ENCODE data around the gene PSIP1.
"Not testable (repeated sequence)": the region's sequence is repeated elsewhere in the genome, so short reads cannot be mapped to it uniquely, and the experiment has no call there.

DNA sequence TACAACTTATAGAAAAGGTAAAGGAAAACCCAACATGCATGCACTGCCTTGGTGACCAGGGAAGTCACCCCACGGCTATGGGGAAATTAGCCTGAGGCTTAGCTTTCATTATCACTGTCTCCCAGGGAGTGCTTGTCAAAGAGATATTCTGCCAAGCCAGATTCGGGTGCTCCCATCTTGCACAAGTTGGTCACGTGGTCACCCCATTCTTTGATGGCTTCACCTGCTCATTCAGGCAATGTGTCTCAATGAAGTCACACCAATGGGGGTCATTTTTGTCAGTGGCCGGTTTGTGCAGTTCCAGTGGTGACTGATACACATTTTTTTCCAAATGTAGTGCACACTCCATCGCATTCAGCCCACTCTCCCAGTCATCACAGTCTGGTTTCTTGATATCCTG is 16.3 kb upstream of the PSIP1 start:
- TF ChIP-seq, protein P1, sequence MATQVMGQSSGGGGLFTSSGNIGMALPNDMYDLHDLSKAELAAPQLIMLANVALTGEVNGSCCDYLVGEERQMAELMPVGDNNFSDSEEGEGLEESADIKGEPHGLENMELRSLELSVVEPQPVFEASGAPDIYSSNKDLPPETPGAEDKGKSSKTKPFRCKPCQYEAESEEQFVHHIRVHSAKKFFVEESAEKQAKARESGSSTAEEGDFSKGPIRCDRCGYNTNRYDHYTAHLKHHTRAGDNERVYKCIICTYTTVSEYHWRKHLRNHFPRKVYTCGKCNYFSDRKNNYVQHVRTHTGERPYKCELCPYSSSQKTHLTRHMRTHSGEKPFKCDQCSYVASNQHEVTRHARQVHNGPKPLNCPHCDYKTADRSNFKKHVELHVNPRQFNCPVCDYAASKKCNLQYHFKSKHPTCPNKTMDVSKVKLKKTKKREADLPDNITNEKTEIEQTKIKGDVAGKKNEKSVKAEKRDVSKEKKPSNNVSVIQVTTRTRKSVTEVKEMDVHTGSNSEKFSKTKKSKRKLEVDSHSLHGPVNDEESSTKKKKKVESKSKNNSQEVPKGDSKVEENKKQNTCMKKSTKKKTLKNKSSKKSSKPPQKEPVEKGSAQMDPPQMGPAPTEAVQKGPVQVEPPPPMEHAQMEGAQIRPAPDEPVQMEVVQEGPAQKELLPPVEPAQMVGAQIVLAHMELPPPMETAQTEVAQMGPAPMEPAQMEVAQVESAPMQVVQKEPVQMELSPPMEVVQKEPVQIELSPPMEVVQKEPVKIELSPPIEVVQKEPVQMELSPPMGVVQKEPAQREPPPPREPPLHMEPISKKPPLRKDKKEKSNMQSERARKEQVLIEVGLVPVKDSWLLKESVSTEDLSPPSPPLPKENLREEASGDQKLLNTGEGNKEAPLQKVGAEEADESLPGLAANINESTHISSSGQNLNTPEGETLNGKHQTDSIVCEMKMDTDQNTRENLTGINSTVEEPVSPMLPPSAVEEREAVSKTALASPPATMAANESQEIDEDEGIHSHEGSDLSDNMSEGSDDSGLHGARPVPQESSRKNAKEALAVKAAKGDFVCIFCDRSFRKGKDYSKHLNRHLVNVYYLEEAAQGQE (tag by site-specific recombination; IDR thresholded peaks at IDR 0.05) = not testable (repeated sequence)
- TF ChIP-seq, protein P2, sequence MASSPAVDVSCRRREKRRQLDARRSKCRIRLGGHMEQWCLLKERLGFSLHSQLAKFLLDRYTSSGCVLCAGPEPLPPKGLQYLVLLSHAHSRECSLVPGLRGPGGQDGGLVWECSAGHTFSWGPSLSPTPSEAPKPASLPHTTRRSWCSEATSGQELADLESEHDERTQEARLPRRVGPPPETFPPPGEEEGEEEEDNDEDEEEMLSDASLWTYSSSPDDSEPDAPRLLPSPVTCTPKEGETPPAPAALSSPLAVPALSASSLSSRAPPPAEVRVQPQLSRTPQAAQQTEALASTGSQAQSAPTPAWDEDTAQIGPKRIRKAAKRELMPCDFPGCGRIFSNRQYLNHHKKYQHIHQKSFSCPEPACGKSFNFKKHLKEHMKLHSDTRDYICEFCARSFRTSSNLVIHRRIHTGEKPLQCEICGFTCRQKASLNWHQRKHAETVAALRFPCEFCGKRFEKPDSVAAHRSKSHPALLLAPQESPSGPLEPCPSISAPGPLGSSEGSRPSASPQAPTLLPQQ (tag by site-specific recombination; IDR thresholded peaks at IDR 0.05) = not testable (repeated sequence)
- TF ChIP-seq, protein P3, sequence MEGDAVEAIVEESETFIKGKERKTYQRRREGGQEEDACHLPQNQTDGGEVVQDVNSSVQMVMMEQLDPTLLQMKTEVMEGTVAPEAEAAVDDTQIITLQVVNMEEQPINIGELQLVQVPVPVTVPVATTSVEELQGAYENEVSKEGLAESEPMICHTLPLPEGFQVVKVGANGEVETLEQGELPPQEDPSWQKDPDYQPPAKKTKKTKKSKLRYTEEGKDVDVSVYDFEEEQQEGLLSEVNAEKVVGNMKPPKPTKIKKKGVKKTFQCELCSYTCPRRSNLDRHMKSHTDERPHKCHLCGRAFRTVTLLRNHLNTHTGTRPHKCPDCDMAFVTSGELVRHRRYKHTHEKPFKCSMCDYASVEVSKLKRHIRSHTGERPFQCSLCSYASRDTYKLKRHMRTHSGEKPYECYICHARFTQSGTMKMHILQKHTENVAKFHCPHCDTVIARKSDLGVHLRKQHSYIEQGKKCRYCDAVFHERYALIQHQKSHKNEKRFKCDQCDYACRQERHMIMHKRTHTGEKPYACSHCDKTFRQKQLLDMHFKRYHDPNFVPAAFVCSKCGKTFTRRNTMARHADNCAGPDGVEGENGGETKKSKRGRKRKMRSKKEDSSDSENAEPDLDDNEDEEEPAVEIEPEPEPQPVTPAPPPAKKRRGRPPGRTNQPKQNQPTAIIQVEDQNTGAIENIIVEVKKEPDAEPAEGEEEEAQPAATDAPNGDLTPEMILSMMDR (tag by site-specific recombination; IDR thresholded peaks at IDR 0.05) = not testable (repeated sequence)
- not testable (repeated sequence) for TF ChIP-seq ZSCAN23 (tag by site-specific recombination; IDR thresholded peaks at IDR 0.05); ZNF169 (tag by site-specific recombination; IDR thresholded peaks at IDR 0.05); ZNF121 (tag by site-specific recombination; IDR thresholded peaks at IDR 0.05); KLF7 (tag by site-specific recombination; IDR thresholded peaks at IDR 0.05; ENCODE audit: borderline replicate concordance); ZNF747 (tag by site-specific recombination; IDR thresholded peaks at IDR 0.05); GLI4 (tag by site-specific recombination; IDR thresholded peaks at IDR 0.05); ZNF211 (tag by site-specific recombination; IDR thresholded peaks at IDR 0.05; ENCODE audit: low read depth); TRIM28 (IDR thresholded peaks at IDR 0.05; ENCODE audit: borderline replicate concordance, low read length)
- TF ChIP-seq, protein P4, sequence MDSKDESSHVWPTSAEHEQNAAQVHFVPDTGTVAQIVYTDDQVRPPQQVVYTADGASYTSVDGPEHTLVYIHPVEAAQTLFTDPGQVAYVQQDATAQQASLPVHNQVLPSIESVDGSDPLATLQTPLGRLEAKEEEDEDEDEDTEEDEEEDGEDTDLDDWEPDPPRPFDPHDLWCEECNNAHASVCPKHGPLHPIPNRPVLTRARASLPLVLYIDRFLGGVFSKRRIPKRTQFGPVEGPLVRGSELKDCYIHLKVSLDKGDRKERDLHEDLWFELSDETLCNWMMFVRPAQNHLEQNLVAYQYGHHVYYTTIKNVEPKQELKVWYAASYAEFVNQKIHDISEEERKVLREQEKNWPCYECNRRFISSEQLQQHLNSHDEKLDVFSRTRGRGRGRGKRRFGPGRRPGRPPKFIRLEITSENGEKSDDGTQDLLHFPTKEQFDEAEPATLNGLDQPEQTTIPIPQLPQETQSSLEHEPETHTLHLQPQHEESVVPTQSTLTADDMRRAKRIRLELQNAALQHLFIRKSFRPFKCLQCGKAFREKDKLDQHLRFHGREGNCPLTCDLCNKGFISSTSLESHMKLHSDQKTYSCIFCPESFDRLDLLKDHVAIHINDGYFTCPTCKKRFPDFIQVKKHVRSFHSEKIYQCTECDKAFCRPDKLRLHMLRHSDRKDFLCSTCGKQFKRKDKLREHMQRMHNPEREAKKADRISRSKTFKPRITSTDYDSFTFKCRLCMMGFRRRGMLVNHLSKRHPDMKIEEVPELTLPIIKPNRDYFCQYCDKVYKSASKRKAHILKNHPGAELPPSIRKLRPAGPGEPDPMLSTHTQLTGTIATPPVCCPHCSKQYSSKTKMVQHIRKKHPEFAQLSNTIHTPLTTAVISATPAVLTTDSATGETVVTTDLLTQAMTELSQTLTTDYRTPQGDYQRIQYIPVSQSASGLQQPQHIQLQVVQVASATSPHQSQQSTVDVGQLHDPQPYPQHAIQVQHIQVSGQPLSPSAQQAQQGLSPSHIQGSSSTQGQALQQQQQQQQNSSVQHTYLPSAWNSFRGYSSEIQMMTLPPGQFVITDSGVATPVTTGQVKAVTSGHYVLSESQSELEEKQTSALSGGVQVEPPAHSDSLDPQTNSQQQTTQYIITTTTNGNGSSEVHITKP (tag by site-specific recombination; IDR thresholded peaks at IDR 0.05) = not testable (repeated sequence)
- TF ChIP-seq, protein P5, sequence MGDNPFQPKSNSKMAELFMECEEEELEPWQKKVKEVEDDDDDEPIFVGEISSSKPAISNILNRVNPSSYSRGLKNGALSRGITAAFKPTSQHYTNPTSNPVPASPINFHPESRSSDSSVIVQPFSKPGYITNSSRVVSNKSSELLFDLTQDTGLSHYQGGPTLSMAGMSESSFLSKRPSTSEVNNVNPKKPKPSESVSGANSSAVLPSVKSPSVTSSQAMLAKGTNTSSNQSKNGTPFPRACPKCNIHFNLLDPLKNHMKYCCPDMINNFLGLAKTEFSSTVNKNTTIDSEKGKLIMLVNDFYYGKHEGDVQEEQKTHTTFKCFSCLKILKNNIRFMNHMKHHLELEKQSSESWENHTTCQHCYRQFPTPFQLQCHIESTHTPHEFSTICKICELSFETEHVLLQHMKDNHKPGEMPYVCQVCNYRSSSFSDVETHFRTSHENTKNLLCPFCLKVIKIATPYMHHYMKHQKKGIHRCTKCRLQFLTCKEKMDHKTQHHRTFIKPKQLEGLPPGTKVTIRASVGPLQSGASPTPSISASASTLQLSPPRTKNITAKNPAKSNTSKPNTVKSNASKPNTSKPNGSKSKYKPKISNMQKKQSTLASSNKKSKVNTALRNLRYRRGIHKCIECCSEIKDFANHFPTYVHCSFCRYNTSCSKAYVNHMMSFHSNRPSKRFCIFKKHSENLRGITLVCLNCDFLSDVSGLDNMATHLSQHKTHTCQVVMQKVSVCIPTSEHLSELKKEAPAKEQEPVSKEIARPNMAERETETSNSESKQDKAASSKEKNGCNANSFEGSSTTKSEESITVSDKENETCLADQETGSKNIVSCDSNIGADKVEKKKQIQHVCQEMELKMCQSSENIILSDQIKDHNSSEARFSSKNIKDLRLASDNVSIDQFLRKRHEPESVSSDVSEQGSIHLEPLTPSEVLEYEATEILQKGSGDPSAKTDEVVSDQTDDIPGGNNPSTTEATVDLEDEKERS (tag by site-specific recombination; IDR thresholded peaks at IDR 0.05) = not testable (repeated sequence)
- TF ChIP-seq, protein P6, sequence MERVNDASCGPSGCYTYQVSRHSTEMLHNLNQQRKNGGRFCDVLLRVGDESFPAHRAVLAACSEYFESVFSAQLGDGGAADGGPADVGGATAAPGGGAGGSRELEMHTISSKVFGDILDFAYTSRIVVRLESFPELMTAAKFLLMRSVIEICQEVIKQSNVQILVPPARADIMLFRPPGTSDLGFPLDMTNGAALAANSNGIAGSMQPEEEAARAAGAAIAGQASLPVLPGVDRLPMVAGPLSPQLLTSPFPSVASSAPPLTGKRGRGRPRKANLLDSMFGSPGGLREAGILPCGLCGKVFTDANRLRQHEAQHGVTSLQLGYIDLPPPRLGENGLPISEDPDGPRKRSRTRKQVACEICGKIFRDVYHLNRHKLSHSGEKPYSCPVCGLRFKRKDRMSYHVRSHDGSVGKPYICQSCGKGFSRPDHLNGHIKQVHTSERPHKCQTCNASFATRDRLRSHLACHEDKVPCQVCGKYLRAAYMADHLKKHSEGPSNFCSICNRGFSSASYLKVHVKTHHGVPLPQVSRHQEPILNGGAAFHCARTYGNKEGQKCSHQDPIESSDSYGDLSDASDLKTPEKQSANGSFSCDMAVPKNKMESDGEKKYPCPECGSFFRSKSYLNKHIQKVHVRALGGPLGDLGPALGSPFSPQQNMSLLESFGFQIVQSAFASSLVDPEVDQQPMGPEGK (tag by site-specific recombination; IDR thresholded peaks at IDR 0.05) = not testable (repeated sequence)
